Fibroblast of mammary gland (primary cell): ENCODE data around the gene QKI.

Source experiments
- DNase-seq: peaks from one replicate; pipeline ENCODE4 v3.0.0-alpha.2; 2010; ENCODE audit warnings: low read depth
- H3K4me3 ChIP-seq: 2 replicates; pipeline ENCODE4 v1.5.1; 2011; ENCODE audit warnings: low read depth, mild to moderate bottlenecking, low read length, moderate library complexity; ENCODE audit not compliant: control insufficient read depth
- TF ChIP-seq, protein P1 (sequence below): conservative IDR thresholded peaks from 2 replicates; pipeline ENCODE4 v1.5.1; 2011; ENCODE audit warnings: low read depth, low read length, inconsistent platforms; ENCODE audit not compliant: control insufficient read depth, insufficient read depth

QKI gene

GRCh38 chr6:163603395-163603794 is 188.9 kb downstream of the QKI start:
- DNase-seq: no peak
- TF ChIP-seq, protein P1, sequence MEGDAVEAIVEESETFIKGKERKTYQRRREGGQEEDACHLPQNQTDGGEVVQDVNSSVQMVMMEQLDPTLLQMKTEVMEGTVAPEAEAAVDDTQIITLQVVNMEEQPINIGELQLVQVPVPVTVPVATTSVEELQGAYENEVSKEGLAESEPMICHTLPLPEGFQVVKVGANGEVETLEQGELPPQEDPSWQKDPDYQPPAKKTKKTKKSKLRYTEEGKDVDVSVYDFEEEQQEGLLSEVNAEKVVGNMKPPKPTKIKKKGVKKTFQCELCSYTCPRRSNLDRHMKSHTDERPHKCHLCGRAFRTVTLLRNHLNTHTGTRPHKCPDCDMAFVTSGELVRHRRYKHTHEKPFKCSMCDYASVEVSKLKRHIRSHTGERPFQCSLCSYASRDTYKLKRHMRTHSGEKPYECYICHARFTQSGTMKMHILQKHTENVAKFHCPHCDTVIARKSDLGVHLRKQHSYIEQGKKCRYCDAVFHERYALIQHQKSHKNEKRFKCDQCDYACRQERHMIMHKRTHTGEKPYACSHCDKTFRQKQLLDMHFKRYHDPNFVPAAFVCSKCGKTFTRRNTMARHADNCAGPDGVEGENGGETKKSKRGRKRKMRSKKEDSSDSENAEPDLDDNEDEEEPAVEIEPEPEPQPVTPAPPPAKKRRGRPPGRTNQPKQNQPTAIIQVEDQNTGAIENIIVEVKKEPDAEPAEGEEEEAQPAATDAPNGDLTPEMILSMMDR: no peak
- H3K4me3 ChIP-seq: no peak overlapping the region

- no peak overlapping the region for H3K4me3 ChIP-seq
Observed at GRCh38 chr6:163605385-163606097, 191.0 kb downstream of the QKI start.

DNA sequence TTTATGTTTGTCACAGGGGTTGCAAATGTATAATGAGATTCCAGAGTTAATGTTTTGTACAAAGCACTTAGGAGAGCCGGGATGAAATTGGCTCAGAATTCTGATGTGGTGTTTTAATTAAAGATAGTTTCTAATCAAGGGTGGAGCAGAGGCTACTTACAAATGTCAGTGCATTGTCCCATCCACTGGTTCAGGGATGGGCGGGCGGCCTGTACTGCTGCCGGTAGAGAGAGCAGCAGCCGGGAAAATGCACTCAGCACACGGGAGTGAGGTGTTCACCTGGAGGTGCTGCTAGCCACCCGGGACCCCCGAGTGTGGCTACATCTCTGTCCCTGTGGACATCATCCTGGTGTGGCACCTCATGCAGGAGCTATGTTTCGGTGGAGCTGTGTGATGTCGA is 193.3 kb downstream of the QKI start:
- no peak overlapping the region for H3K4me3 ChIP-seq
- no peak for DNase-seq
- TF ChIP-seq, protein P1: no peak

More at GRCh38 chr6:163605385-163606097, 191.0 kb downstream of the QKI start:
- DNase-seq: no peak
- TF ChIP-seq, protein P1: no peak

DNA sequence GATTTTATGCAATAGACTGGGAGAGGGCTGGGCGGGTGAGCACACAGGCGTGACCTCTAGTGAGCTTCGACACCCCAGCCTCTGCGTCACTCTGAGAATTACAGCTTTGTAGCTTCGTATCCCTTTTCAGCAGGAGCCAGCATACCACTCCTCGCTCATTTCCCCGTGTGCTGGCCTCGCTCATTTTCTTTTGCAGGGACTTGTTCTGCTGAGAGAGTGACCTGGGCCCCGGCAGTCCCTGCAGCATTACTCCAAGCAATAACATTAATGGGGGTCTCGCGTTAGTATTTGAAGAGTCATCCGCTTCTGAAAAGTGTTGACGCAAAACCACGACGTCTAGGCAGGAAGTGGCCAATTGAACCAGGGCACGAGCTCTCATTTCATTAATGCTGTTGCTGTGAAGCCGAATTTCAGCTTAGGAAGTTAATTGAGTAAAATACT is 193.7 kb downstream of the QKI start:
- no peak overlapping the region for H3K4me3 ChIP-seq
- DNase-seq: no peak
- TF ChIP-seq, protein P1: no peak

DNA sequence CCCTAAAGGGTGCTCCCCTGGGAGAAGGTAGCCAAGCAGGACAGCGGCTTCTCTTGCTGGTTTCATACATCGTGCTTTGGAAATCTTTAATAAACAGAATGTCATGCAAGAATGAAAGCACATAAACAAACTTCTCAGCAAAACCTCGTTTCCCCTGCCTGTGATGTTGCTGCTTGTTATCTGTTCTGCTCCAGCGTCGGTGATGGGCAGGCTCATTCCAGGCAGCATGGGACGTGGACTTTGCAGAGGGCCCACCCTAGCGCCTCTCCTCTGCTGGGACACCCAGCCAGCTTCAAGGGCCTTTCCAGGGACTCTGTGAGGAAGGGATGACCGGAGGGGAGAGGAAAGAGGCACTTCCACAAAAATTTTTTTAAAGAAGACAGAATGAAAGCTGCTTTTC is 197.7 kb downstream of the QKI start:
- no peak overlapping the region for H3K4me3 ChIP-seq
- no peak for DNase-seq
- TF ChIP-seq, protein P1: no peak

DNA sequence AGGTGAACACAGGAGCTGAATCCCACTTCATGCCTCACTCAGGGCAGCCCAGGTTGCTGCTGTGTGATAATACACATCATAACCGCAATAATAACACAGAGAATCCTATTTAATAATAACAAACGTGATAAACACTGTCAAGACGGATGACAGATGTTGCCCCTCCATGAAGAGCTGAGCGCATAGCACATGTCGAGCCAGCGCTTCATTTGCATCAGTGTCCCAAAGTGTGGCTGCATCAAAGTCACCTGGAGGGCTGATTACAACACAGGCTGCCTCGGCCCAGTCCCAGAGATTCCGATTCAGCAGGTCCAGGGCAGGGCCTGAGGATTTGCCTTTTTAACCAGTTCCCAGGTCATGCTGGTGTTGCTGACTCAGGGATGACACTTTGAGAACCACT is 198.5 kb downstream of the QKI start:
- DNase-seq: no peak
- no peak overlapping the region for H3K4me3 ChIP-seq
- TF ChIP-seq, protein P1: no peak
